H9 (cell line): Measurements from ENCODE around the gene GABRG2. TPM values are rescaled to one million over a fixed set of nuclear protein-coding genes. Genes with fewer than 3 reads are reported as not detected.
A peak's percentile ranks its signal among the peaks of the same experiment; 100 is the strongest.

ENCODE experiments used
- DNase-seq: peaks from one replicate; pipeline ENCODE4 v3.0.0-alpha.2; 2017
- H2AFZ ChIP-seq: one replicate; pipeline ENCODE4 v1.6.1; 2013; ENCODE audit warnings: mild to moderate bottlenecking, low read length, control low read depth, moderate library complexity
- H2AK5ac ChIP-seq: 2 replicates; pipeline ENCODE4 v1.6.1; 2013; ENCODE audit warnings: low read length, control low read depth, mixed read lengths; ENCODE audit not compliant: insufficient read length
- H2BK120ac ChIP-seq: one replicate; pipeline ENCODE4 v1.6.1; 2013; ENCODE audit warnings: low read depth, mild to moderate bottlenecking, low read length, control low read depth, inconsistent platforms; ENCODE audit not compliant: poor library complexity, severe bottlenecking
- H2BK12ac ChIP-seq: 2 replicates; pipeline ENCODE4 v1.6.1; 2013; ENCODE audit warnings: low read length, control low read depth, mixed read lengths, low read depth; ENCODE audit not compliant: insufficient read length
- H2BK15ac ChIP-seq: 2 replicates; pipeline ENCODE4 v1.6.1; 2013; ENCODE audit warnings: low read depth, low read length, control low read depth
- H2BK20ac ChIP-seq: one replicate; pipeline ENCODE4 v1.6.1; 2013; ENCODE audit warnings: low read depth, mild to moderate bottlenecking, low read length, control low read depth, inconsistent platforms; ENCODE audit not compliant: poor library complexity, severe bottlenecking
- H2BK5ac ChIP-seq: 2 replicates; pipeline ENCODE4 v1.6.1; 2013; ENCODE audit warnings: low read length, control low read depth, mixed read lengths; ENCODE audit not compliant: insufficient read length
- H3K14ac ChIP-seq: 2 replicates; pipeline ENCODE4 v1.6.1; 2013; ENCODE audit warnings: low read length, control low read depth; ENCODE audit not compliant: insufficient read depth
- H3K18ac ChIP-seq: 2 replicates; pipeline ENCODE4 v1.6.1; 2013; ENCODE audit warnings: low read depth, mild to moderate bottlenecking, mixed read lengths, low read length, control low read depth; ENCODE audit not compliant: insufficient read length
- H3K23ac ChIP-seq: 2 replicates; pipeline ENCODE4 v1.6.1; 2013; ENCODE audit warnings: low read length, control low read depth, mixed read lengths, low read depth; ENCODE audit not compliant: insufficient read length
- H3K23me2 ChIP-seq: 2 replicates; pipeline ENCODE4 v1.6.1; 2013; ENCODE audit warnings: low read depth, mild to moderate bottlenecking, mixed read lengths, low read length, control low read depth; ENCODE audit not compliant: insufficient read length, poor library complexity, severe bottlenecking
- H3K27ac ChIP-seq: 2 replicates; pipeline ENCODE4 v1.5.1; 2013; ENCODE audit warnings: low read length, control low read depth, mixed read lengths, low read depth; ENCODE audit not compliant: insufficient read length
- H3K27me3 ChIP-seq: 2 replicates; pipeline ENCODE4 v1.6.1; 2013; ENCODE audit warnings: low read length, control low read depth, inconsistent platforms; ENCODE audit not compliant: insufficient read depth
- H3K4ac ChIP-seq: 2 replicates; pipeline ENCODE4 v1.6.1; 2013; ENCODE audit warnings: low read depth, mild to moderate bottlenecking, control low read depth, inconsistent platforms, low read length, moderate library complexity
- H3K4me1 ChIP-seq: 2 replicates; pipeline ENCODE4 v1.6.1; 2013; ENCODE audit warnings: low read length, control low read depth, inconsistent platforms; ENCODE audit not compliant: insufficient read depth
- H3K4me2 ChIP-seq: 2 replicates; pipeline ENCODE4 v1.6.1; 2013; ENCODE audit warnings: low read length, control low read depth, mixed read lengths; ENCODE audit not compliant: insufficient read length, insufficient read depth
- H3K56ac ChIP-seq: 2 replicates; pipeline ENCODE4 v1.6.1; 2013; ENCODE audit warnings: low read depth, mild to moderate bottlenecking, mixed read lengths, low read length, control low read depth; ENCODE audit not compliant: insufficient read length
- H3K79me1 ChIP-seq: 2 replicates; pipeline ENCODE4 v1.6.1; 2013; ENCODE audit warnings: low read depth, mild to moderate bottlenecking, moderate library complexity, low read length, control low read depth, inconsistent platforms; ENCODE audit not compliant: insufficient read depth, poor library complexity, severe bottlenecking
- H3K79me2 ChIP-seq: 2 replicates; pipeline ENCODE4 v1.6.1; 2013; ENCODE audit warnings: low read length, control low read depth, inconsistent platforms; ENCODE audit not compliant: insufficient read depth
- H3K9ac ChIP-seq: 2 replicates; pipeline ENCODE4 v1.6.1; 2013; ENCODE audit warnings: low read length, control low read depth, mixed read lengths; ENCODE audit not compliant: insufficient read length; ENCODE audit errors: extremely low read depth
- H3K9me3 ChIP-seq: one replicate; pipeline ENCODE4 v1.6.1; 2013; ENCODE audit warnings: low read depth, low read length, inconsistent platforms; ENCODE audit not compliant: control insufficient read depth
- H3T11ph ChIP-seq: one replicate; pipeline ENCODE4 v1.6.1; 2013; ENCODE audit warnings: mild to moderate bottlenecking, low read length, control low read depth, inconsistent platforms
- H4K20me1 ChIP-seq: one replicate; pipeline ENCODE4 v1.6.1; 2013; ENCODE audit not compliant: control insufficient read depth, insufficient read length, insufficient read depth
- H4K5ac ChIP-seq: 2 replicates; pipeline ENCODE4 v1.6.1; 2013; ENCODE audit warnings: low read depth, mild to moderate bottlenecking, mixed read lengths, low read length, control low read depth; ENCODE audit not compliant: insufficient read length
- H4K8ac ChIP-seq: replicated peaks from 2 replicates; pipeline ENCODE4 v1.6.1; 2013; ENCODE audit warnings: low read length, control low read depth, mixed read lengths, low read depth; ENCODE audit not compliant: insufficient read length
- H4K91ac ChIP-seq: 2 replicates; pipeline ENCODE4 v1.6.1; 2013; ENCODE audit warnings: low read depth, mild to moderate bottlenecking, moderate library complexity, mixed read lengths, low read length, control low read depth; ENCODE audit not compliant: insufficient read length
- H3K27ac Mint-ChIP-seq, 3 experiments: 2 replicates in 2 of 3; 3 replicates in 1 of 3; pipeline ENCODE4 v1.8.0; 2020 to 2021; ENCODE audit warnings: mixed read lengths in 3 of 3, mild to moderate bottlenecking in 1 of 3, moderate library complexity in 1 of 3
- H3K27me3 Mint-ChIP-seq: 2 replicates; pipeline ENCODE4 v1.8.0; 2021; ENCODE audit warnings: low read depth, mild to moderate bottlenecking, moderate library complexity, mixed read lengths
- H3K36me3 Mint-ChIP-seq, 3 experiments: 2 replicates in 2 of 3; 3 replicates in 1 of 3; pipeline ENCODE4 v1.8.0; 2020 to 2021; ENCODE audit warnings: low read depth in 3 of 3, mixed read lengths in 3 of 3; ENCODE audit not compliant: insufficient read depth in 1 of 3
- H3K4me1 Mint-ChIP-seq, 2 experiments: 2 replicates each; pipeline ENCODE4 v1.8.0; 2020; ENCODE audit warnings: mixed read lengths in 2 of 2
- H3K4me3 Mint-ChIP-seq, 2 experiments: 2 replicates in 1 of 2; 3 replicates in 1 of 2; pipeline ENCODE4 v1.8.0; 2020 to 2021; ENCODE audit warnings: mild to moderate bottlenecking in 2 of 2, mixed read lengths in 2 of 2, moderate library complexity in 1 of 2
- H3K9me3 Mint-ChIP-seq, 2 experiments: 2 replicates in 1 of 2; 3 replicates in 1 of 2; pipeline ENCODE4 v1.8.0; 2020; ENCODE audit warnings: mild to moderate bottlenecking in 2 of 2, mixed read lengths in 2 of 2, moderate library complexity in 1 of 2
- CTCF ChIP-seq: fragments of 200-600 bp; sonication (generic); conservative IDR thresholded peaks from 3 replicates; pipeline ENCODE4 v1.8.0; 2021; ENCODE audit warnings: antibody characterized with exemption, mild to moderate bottlenecking
- WGBS: extraction: QIAGEN DNeasy Blood & Tissue Kit; methylation state at CpG from one replicate; pipeline ENCODE4 v1.1.7; 2013; ENCODE audit warnings: missing lambda C conversion rate, low lambda C conversion rate, mixed read lengths; ENCODE audit not compliant: insufficient read length; ENCODE audit errors: extremely low coverage; 5-methylcytosine and 5-hydroxymethylcytosine counted together
- long read RNA-seq: library from polyadenylated mRNA; unstranded; transcript quantifications from one replicate; pipeline ENCODE4 v2.0.0, GENCODE V29; 2020
- total RNA-seq: library from RNA; stranded (reverse); gene quantifications from 2 replicates; pipeline ENCODE4 v1.2.1, GENCODE V29; 2021

The GABRG2 gene
- 0.98 and 2.9 TPM in 2 replicates for total RNA-seq
- long read RNA-seq, full-length matches to known transcripts = 1 of 4 reads
- long read RNA-seq, partial matches to known transcripts = 0 of 4 reads
- long read RNA-seq, other reads (novel, unspliced or antisense) = 3 of 4 reads

DNA sequence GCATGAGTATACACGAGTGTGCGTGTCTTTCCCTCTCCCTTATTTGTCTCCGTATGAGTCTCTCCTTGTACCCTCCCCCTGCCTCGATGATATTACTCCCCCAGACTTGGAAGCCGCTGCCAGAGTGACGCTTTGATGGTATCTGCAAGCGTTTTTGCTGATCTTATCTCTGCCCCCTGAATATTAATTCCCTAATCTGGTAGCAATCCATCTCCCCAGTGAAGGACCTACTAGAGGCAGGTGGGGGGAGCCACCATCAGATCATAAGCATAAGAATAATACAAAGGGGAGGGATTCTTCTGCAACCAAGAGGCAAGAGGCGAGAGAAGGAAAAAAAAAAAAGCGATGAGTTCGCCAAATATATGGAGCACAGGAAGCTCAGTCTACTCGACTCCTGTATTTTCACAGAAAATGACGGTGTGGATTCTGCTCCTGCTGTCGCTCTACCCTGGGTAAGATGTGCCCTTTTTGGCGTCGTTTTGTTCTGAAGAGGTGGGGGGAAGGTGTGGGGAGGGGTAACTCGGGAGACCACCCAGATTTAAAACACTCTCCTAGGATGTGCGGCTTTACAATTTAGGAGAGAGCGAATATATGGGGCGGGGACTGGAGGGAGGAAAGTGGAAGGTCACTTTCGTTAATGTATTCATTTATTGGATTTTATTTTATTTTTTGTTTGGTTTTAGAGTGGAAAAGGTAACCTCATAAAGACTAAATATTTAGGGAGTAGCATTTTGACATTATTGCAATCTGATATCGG lies at the start of gene GABRG2:
GABRG2 (plus strand) TSS at position 119 of the 757 bp plus-strand sequence; CDS start at position 346, 227 bp downstream.
- no peak within 1 kb of the TSS for H2BK5ac ChIP-seq

More for the DNA sequence above, at the start of gene GABRG2:
- H3K27me3 Mint-ChIP-seq = peaks cover 3% of the 10 kb centered on the region; the same call in 1 of the 2 replicates
- no peak for TF ChIP-seq CTCF
- H4K20me1 ChIP-seq = no peaks in the 10 kb centered on the region
- H2BK120ac ChIP-seq = no peak within 1 kb of the TSS
- H3K27me3 ChIP-seq = no peaks in the 10 kb centered on the region
- no peak within 1 kb of the TSS for H3K18ac ChIP-seq
- no peak within 1 kb of the TSS for H2BK12ac ChIP-seq
- no peak within 1 kb of the TSS for H4K5ac ChIP-seq
- H3K23ac ChIP-seq = no peak within 1 kb of the TSS
- no peak within 1 kb of the TSS for H3K9ac ChIP-seq
- H3K4me3 Mint-ChIP-seq = peak within 1 kb of the TSS; percentile 71 to 87
- H3K27ac Mint-ChIP-seq = no peak within 1 kb of the TSS
- no peaks in the 10 kb centered on the region for H3K79me2 ChIP-seq
- H4K91ac ChIP-seq = no peak within 1 kb of the TSS
- peak within 1 kb of the TSS; percentile 91 for H2AFZ ChIP-seq
- H3K4ac ChIP-seq = no peak within 1 kb of the TSS
- H3K9me3 ChIP-seq = no peaks in the 10 kb centered on the region
- H2BK20ac ChIP-seq = no peak within 1 kb of the TSS
- H2AK5ac ChIP-seq = no peak within 1 kb of the TSS
- peaks cover 21 to 28% of the 10 kb centered on the region in 2 experiments for H3K4me1 Mint-ChIP-seq
- no peak within 1 kb of the TSS for H3K14ac ChIP-seq
- peaks cover 11% of the 10 kb centered on the region for H3K23me2 ChIP-seq
- H3T11ph ChIP-seq = no peak within 1 kb of the TSS
- no peak for DNase-seq
- WGBS = 100% methylated on average over 1 of the region's 21 CpGs
- no peaks in the 10 kb centered on the region; a peak in 1 of 5 replicates for H3K9me3 Mint-ChIP-seq
- no peaks in the 10 kb centered on the region for H3K36me3 Mint-ChIP-seq
- H3K79me1 ChIP-seq = no peaks in the 10 kb centered on the region
- H3K56ac ChIP-seq = no peak within 1 kb of the TSS
- peaks cover 5% of the 10 kb centered on the region; the same call in 1 of the 2 replicates for H3K4me1 ChIP-seq
- no peak within 1 kb of the TSS for H4K8ac ChIP-seq
- no peak within 1 kb of the TSS for H3K27ac ChIP-seq
- H3K4me2 ChIP-seq = peak within 1 kb of the TSS; percentile 94
- H2BK15ac ChIP-seq = no peak within 1 kb of the TSS
